Body of pancreas (tissue), 4 donors: Measurements from ENCODE around the gene JAKMIP2.

Source experiments
- CTCF ChIP-seq, 7 experiments: fragments of 450-650 bp in 4 of 7; fragments of 200-600 bp in 3 of 7; sonication (generic) in 3 of 7; IDR thresholded peaks; one replicate each; pipeline ENCODE4 v1.5.1; 2016 to 2019; ENCODE audit warnings: antibody characterized with exemption in 7 of 7
- POLR2A ChIP-seq, 3 donors: fragments of 450-650 bp; IDR thresholded peaks; one replicate each; pipeline ENCODE4 v1.6.1; 2016; ENCODE audit warnings: antibody characterized with exemption in 3 of 3, mild to moderate bottlenecking in 2 of 3

- TF ChIP-seq CTCF (IDR thresholded peaks at IDR 0.05): no peak
- no peak for TF ChIP-seq POLR2A (IDR thresholded peaks at IDR 0.05)
These were observed 116.1 kb downstream of the JAKMIP2 start for GRCh38 chr5:147666419-147666818.
